Naive thymus-derived CD8-positive, alpha-beta T cell (primary cell): ENCODE results near the gene CACTIN. TPM values are rescaled to one million over a fixed set of nuclear protein-coding genes. Genes with fewer than 3 reads are reported as not detected.

Experiments
- ATAC-seq, 2 donors: fragments of 150-1000 bp; cut with Tn5 transposase in 1 of 2; sonication (Bioruptor Pico), chemical (Tn5 transposase) in 1 of 2; 1 replicate in 1 of 2; 2 replicates in 1 of 2; pipeline ENCODE4 v1.10.0; 2021; ENCODE audit warnings: mild to moderate bottlenecking in 2 of 2, moderate library complexity in 2 of 2
- POLR2A ChIA-PET: fragments of 350-600 bp; sonication (Branson Sonifier 250); formaldehyde crosslinking; loops from one replicate; lab custom pipeline; 2021; ENCODE audit warnings: antibody characterized with exemption; lab: Charles Lee
- DNase-seq, 10 donors: peaks; one replicate each; pipeline versions ENCODE4 v3.0.0 to v3.0.0-alpha.2; 2020 to 2022
- H3K27ac Mint-ChIP-seq, 10 donors: one replicate each; pipeline ENCODE4 v1.8.0; 2020 to 2022; ENCODE audit warnings: mild to moderate bottlenecking in 10 of 10, mixed read lengths in 10 of 10, moderate library complexity in 4 of 10, inconsistent platforms in 1 of 10
- H3K27me3 Mint-ChIP-seq, 5 donors: one replicate each; pipeline ENCODE4 v1.8.0; 2021 to 2022; ENCODE audit warnings: mixed read lengths in 5 of 5
- H3K36me3 Mint-ChIP-seq, 3 donors: one replicate each; pipeline ENCODE4 v1.8.0; 2020 to 2022; ENCODE audit warnings: mixed read lengths in 3 of 3, mild to moderate bottlenecking in 2 of 3, inconsistent platforms in 1 of 3
- H3K4me1 Mint-ChIP-seq, 4 donors: one replicate each; pipeline ENCODE4 v1.8.0; 2021 to 2022; ENCODE audit warnings: mixed read lengths in 4 of 4
- H3K4me3 Mint-ChIP-seq, 10 donors: one replicate each; pipeline ENCODE4 v1.8.0; 2020 to 2022; ENCODE audit warnings: mild to moderate bottlenecking in 10 of 10, mixed read lengths in 10 of 10, moderate library complexity in 6 of 10, inconsistent platforms in 1 of 10
- H3K9me3 Mint-ChIP-seq, 9 donors: one replicate each; pipeline ENCODE4 v1.8.0; 2020 to 2022; ENCODE audit warnings: mixed read lengths in 9 of 9, mild to moderate bottlenecking in 3 of 9, inconsistent platforms in 1 of 9, moderate library complexity in 1 of 9
- polyA plus RNA-seq, 3 donors: library from polyadenylated mRNA; unstranded; fragments of 300-500 nt; fragmentation: Illumina TruSeq; gene quantifications; one replicate each; pipeline ENCODE4 v1.2.3, GENCODE V29; 2021
- total RNA-seq, 8 experiments: library from RNA in 2 of 8; stranded (reverse) in 2 of 8; gene quantifications; one replicate each; pipeline ENCODE4 v1.2.3 and lab custom pipeline; 2021 to 2026

The CACTIN gene
- total and polyA plus RNA-seq, 5 experiments from 2014 or later = 6.9 to 54.1 (median 20.4) TPM

DNA sequence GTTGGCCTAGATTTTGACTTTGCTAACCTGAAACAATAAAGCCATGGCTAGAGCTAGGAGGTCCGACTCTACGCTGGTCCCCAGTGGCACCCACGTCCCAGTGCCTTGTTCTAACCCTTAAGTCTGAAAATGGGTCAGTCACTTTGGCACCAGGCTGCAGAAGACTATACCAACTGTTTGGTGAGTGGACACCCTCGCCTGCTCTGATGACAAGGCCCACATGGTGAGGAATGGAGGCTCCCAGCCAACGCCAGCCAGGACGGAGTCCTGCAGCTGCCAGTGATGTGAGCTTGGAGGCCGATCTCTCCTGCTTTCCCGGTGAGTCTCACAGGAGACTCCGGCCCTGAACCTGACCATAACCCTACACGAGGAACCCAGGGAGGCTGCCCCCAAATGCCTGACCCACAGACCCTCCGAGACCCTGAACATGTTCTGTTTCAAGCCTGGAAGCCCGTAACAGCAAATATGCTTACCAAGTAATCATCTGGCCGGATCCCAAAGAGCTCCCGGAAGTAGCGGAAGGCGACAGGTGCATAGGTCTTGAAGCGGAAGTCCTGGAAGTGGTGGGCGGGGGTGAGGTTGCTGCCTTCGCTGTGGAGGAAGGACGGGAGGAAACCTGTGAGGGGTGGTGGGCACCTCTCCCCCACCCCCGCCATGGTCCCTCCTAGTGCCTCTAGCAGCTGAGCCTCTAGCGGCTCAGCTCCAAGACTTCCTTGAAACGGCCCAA, 34.1 kb upstream of the CACTIN start:
- H3K9me3 Mint-ChIP-seq = no peaks in the 10 kb centered on the region
- peaks cover 0 to 40% (median 19%) of the 10 kb centered on the region in 3 donors for H3K36me3 Mint-ChIP-seq
- POLR2A ChIA-PET = interaction anchor here (0.6 to 1.7 kb wide), 3 partner anchors 26 to 339 kb away, joined by 3 to 6 read pairs (median 3); no protein-coding TSS in a partner anchor
- H3K27me3 Mint-ChIP-seq = no peaks in the 10 kb centered on the region
- ATAC-seq = no peak
- no peak overlapping the region for H3K4me3 Mint-ChIP-seq
- no peak overlapping the region for H3K27ac Mint-ChIP-seq
- H3K4me1 Mint-ChIP-seq = peaks cover 0 to under 1% (median 0%) of the 10 kb centered on the region in 4 donors
- no peak for DNase-seq

DNA sequence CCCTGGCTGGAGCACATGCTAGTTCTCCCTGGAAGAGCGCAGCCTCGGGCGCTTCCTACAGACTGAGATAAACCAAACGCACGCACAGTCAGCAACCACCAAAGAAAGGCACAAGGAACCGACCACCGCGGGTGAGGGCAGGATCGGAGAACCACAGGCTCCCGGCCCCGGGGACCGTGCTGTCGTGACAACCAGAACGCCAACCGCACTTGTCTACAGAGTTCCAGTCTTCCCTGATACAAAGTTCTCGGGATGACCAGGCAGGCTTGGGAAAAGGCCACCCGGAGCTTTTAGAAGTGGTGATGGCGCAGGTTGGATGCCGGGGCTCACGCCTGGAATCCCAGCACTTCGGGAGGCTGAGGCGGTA, 33.1 kb upstream of the CACTIN start:
- POLR2A ChIA-PET = interaction anchor here (0.6 kb wide), 1 partner anchor 285 kb away, joined by 3 read pairs; no protein-coding TSS in a partner anchor
- ATAC-seq (no peak), DNase-seq (no peak)
- Mint-ChIP-seq H3K27ac (peak overlapping the region in 1 of 10 donors; percentile 53), H3K4me1 (no peaks in the 10 kb centered on the region), H3K9me3 (no peaks in the 10 kb centered on the region), H3K36me3 (peaks cover 0 to 40% (median 19%) of the 10 kb centered on the region in 3 donors), H3K27me3 (no peaks in the 10 kb centered on the region), H3K4me3 (no peak overlapping the region)

- Mint-ChIP-seq H3K9me3 (no peaks in the 10 kb centered on the region), H3K4me3 (no peak overlapping the region), H3K27ac (no peak overlapping the region), H3K4me1 (no peaks in the 10 kb centered on the region), H3K36me3 (peaks cover 0 to 41% (median 19%) of the 10 kb centered on the region in 3 donors), H3K27me3 (no peaks in the 10 kb centered on the region)
- no peak for ATAC-seq
- no peak for DNase-seq
- POLR2A ChIA-PET = interaction anchor here (0.6 kb wide), 1 partner anchor 285 kb away, joined by 3 read pairs; no protein-coding TSS in a partner anchor
Observed at GRCh38 chr19:3658870-3659745, 32.5 kb upstream of the CACTIN start.

DNA sequence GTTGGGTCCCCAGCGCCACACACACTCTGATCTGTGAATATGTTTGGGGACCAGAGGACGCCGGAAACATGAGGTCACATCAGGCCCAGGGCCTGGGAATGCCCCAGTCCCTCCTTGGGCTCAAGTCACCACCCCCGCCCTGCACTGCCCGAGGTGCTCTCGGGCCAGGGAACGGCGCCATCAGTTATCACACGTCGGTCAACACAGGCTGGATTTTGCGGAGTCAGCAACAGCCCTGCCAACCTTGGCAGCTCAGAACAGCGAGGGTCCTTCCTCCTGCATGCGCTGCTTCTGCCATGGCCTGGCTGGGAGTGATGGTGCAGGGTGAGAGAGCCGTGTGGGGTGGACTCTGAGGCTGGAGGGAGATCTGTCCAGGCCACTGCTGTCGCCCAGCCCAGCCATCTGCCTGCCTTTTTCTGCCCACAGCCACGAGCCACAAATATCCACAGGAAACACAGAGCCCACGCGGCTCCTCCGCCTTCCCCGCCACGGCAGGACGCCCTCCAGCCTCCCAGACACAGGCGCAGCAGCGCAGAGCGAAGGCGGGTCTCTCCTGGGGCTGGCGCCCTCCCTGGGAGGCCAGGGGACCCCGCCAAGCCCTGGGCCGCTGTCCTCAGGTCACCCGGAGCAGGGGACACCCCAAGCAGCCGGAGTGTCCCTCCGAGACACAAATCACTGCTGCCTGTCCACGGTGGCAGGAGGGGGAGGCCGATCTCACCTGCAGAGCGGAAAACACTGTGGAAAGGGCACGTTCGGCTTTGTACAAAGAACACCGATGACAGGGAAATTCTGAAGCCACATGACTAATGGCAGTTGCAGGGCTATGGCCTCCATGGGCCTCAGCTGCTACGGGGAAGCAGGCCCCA, 31.6 kb upstream of the CACTIN start:
- ATAC-seq = no peak
- Mint-ChIP-seq H3K36me3 (peaks cover 0 to 34% (median 19%) of the 10 kb centered on the region in 3 donors), H3K27me3 (no peaks in the 10 kb centered on the region), H3K4me1 (no peaks in the 10 kb centered on the region), H3K9me3 (no peaks in the 10 kb centered on the region), H3K4me3 (no peak overlapping the region), H3K27ac (peak overlapping the region in 1 of 10 donors; percentile 39)
- DNase-seq = no peak
- POLR2A ChIA-PET = no interaction called here

DNA sequence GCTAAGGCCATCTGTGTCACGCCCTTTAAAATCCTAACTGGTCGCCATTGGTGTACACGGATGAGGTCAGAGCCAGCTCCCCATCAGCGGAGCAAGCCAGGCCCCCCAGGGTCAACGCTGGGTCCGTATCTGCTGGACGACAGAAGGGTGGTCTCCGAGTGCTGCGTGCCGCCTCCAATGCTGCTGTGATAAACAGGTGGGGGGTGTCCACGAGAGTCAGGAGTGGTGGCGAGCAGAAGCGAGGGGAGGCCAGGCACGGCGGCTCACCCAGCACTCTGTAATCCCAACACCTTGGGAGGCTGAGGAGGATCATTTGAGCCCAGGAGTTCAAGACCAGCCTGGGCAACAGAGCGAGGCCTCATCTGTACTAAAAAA, 30.8 kb upstream of the CACTIN start:
- Mint-ChIP-seq H3K4me3 (no peak overlapping the region), H3K27ac (peak overlapping the region in 2 of 10 donors; percentile 46 to 76), H3K36me3 (peaks cover 0 to 29% (median 16%) of the 10 kb centered on the region in 3 donors), H3K9me3 (no peaks in the 10 kb centered on the region), H3K27me3 (no peaks in the 10 kb centered on the region), H3K4me1 (no peaks in the 10 kb centered on the region)
- ATAC-seq = no peak
- no peak for DNase-seq
- POLR2A ChIA-PET = interaction anchor here (0.5 to 0.6 kb wide), 2 partner anchors 45 to 72 kb away, joined by 3 read pairs; no protein-coding TSS in a partner anchor

DNA sequence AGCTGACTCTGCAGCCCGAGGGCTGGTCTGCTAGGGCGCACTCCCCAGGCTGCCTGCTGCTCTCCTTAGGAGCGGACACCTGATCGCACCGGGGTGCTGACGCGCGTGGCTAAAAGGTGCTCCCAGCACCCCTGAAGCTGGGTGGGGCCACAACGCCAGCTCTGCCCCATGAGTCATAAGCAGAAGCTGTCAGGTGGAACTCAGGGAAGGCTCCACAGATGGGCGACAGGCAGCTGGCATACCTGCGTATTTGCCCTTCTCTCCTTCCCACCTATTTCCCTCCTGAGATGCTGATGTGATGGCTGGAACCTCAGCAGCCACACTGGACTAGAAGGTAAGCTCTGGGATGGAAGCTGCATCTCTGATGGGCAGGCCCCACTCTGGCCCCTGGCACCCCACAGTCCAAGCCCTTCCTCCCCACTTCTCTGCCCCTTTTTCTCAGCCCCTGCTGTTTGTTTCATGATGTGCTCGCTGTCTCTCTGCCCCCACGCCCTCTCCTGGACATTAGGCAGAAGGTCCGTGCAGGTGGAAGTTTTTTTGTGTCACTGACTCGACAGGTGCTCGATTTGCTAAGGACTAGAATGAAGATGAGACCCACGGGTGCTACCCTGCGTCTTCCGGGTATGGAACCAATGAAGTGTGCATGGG, 30.3 kb upstream of the CACTIN start:
- Mint-ChIP-seq H3K4me1 (no peaks in the 10 kb centered on the region), H3K36me3 (peaks cover 0 to 31% (median 16%) of the 10 kb centered on the region in 3 donors), H3K9me3 (no peaks in the 10 kb centered on the region), H3K27ac (peak overlapping the region in 1 of 10 donors; percentile 46), H3K27me3 (no peaks in the 10 kb centered on the region), H3K4me3 (no peak overlapping the region)
- ATAC-seq = no peak
- POLR2A ChIA-PET = interaction anchor here (0.5 to 0.6 kb wide), 2 partner anchors 45 to 72 kb away, joined by 3 read pairs; no protein-coding TSS in a partner anchor
- no peak for DNase-seq

DNA sequence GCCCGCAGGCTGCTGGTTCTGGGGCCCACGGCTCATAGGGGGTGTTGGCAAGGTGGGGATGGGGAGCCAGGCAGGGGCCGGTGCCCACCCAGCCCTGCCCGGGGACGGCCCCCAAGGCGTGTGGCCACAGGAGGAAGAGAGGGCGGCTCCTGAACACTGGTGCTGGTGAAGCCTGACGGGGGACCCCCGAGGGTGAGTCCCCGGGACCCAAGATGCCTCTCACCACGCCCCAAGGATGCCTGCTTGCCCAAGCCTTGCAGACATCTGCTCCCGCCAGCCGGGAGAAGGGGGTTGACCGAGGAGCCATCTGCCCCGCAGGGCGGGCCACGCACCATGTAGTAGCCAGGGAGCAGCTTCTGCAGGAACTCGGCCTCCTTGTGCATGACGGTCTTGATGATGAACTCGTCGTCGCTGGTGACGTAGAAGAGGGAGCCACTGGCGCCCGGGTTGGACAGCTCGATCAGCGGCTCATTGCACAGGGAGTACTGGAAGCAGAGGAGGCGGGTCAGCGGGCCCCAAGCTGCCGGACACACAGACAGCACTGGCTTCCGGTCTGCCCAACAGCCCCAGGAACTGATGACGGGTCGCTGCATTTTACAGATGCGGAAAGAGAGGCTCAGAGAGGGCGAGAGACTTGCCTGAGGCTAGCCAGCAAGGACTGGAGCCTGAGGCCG, 29.6 kb upstream of the CACTIN start:
- H3K36me3 Mint-ChIP-seq = peaks cover 0 to 32% (median 16%) of the 10 kb centered on the region in 3 donors
- H3K27me3 Mint-ChIP-seq = no peaks in the 10 kb centered on the region
- no peak overlapping the region for H3K27ac Mint-ChIP-seq
- H3K4me1 Mint-ChIP-seq = no peaks in the 10 kb centered on the region
- H3K9me3 Mint-ChIP-seq = no peaks in the 10 kb centered on the region
- no peak overlapping the region for H3K4me3 Mint-ChIP-seq
- no peak for DNase-seq
- POLR2A ChIA-PET = no interaction called here
- no peak for ATAC-seq

GRCh38 chr19:3655402-3656072, 28.9 kb upstream of the CACTIN start:
- H3K27ac Mint-ChIP-seq = no peak overlapping the region
- no peak overlapping the region for H3K4me3 Mint-ChIP-seq
- POLR2A ChIA-PET = no interaction called here
- no peak for ATAC-seq
- DNase-seq = no peak
- peaks cover 0 to 29% (median 14%) of the 10 kb centered on the region in 3 donors for H3K36me3 Mint-ChIP-seq
- H3K27me3 Mint-ChIP-seq = no peaks in the 10 kb centered on the region
- no peaks in the 10 kb centered on the region for H3K9me3 Mint-ChIP-seq
- no peaks in the 10 kb centered on the region for H3K4me1 Mint-ChIP-seq

- Mint-ChIP-seq H3K27ac (no peak overlapping the region), H3K36me3 (peaks cover 0 to 27% (median 12%) of the 10 kb centered on the region in 3 donors), H3K4me3 (no peak overlapping the region), H3K27me3 (no peaks in the 10 kb centered on the region), H3K4me1 (no peaks in the 10 kb centered on the region), H3K9me3 (no peaks in the 10 kb centered on the region)
- DNase-seq (no peak), ATAC-seq (no peak)
- POLR2A ChIA-PET = no interaction called here
Observed at GRCh38 chr19:3653865-3654513, 27.4 kb upstream of the CACTIN start.

DNA sequence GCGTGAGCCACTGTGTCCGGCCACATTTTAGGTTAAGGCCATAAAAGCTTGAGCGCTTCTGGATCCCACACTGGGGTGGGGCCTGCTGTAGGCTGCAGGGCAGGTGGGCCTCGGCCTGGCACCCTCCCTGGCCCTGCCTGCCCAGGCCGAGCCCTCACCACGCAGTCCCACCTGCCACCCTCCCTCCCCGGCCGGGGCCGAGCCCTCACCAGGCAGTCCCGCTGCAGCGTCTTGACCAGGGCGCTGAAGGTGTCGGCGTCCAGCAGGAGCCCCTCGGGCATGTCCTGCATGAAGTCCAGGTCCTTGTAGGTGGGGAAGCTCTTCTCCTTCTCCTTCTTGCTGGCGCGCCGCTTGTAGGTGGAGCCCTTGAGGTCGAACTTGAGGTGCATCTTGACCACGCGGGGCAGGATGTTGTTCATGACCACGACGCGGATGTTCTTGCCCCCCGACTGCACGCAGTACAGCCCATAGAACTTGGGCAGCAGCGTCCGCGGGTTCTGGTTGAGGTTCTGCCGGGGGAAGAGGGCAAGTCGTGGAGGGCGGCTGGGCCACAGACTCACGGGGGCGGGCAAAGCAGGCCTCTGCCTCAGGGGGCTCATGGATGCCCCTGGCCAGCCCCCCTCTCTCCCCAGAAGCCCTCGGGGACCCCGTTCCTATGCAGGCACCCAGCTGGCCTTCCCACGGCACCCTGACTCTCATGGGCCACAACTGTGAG, 26.6 kb upstream of the CACTIN start:
- H3K4me1 Mint-ChIP-seq = no peaks in the 10 kb centered on the region
- POLR2A ChIA-PET = interaction anchor here (0.6 kb wide), 1 partner anchor 846 kb away, joined by 4 read pairs; no protein-coding TSS in a partner anchor
- no peak overlapping the region for H3K27ac Mint-ChIP-seq
- ATAC-seq (no peak), DNase-seq (no peak)
- H3K27me3 Mint-ChIP-seq = no peaks in the 10 kb centered on the region
- no peak overlapping the region for H3K4me3 Mint-ChIP-seq
- H3K36me3 Mint-ChIP-seq = peaks cover 0 to 26% (median 12%) of the 10 kb centered on the region in 3 donors
- no peaks in the 10 kb centered on the region for H3K9me3 Mint-ChIP-seq
